ENCODE data around the gene ARID4A. TPM values are rescaled to one million over a fixed set of nuclear protein-coding genes. Genes with fewer than 3 reads are reported as not detected.

Gene ARID4A
- total and polyA plus RNA-seq, 2 of the 13 experiments (the other 11 are each of a cell fraction or from before 2014, with no cell fraction given) = 7.2 to 9.7 TPM

GRCh38 chr14:58299401-58300330, 1.3 kb downstream of the ARID4A start (continued):
- TF ChIP-seq FOXP1 (IDR thresholded peaks at IDR 0.05) (no peak), FOXP1 (CRISPR knock-in tag; IDR thresholded peaks at IDR 0.05) (0 out of 2 replicates have a peak, but pooled peaks have one; percentile 7), TRIM24 (CRISPR knock-in tag; IDR thresholded peaks at IDR 0.05) (no peak), CCAR2 (optimal IDR thresholded peaks at IDR 0.05; ENCODE audit: low read depth, low read length) (no peak), REST (IDR thresholded peaks at IDR 0.05; ENCODE audit: borderline replicate concordance in 1 of 2, low read depth in 1 of 2, low read length in 2 of 2) (no peak), TMF1 (CRISPR knock-in tag; IDR thresholded peaks at IDR 0.05; ENCODE audit: low read depth) (no peak), ZNF329 (CRISPR knock-in tag; IDR thresholded peaks at IDR 0.05; ENCODE audit: low read depth) (peak; percentile 58; the same call in 1 of the 2 replicates), BCL6 (CRISPR knock-in tag; IDR thresholded peaks at IDR 0.05) (no peak), UBTF (CRISPR knock-in tag; IDR thresholded peaks at IDR 0.05) (0 out of 2 replicates have a peak, but pooled peaks have one; percentile 39), ZNF512B (CRISPR knock-in tag; IDR thresholded peaks at IDR 0.05; ENCODE audit: borderline replicate concordance) (no peak), RARA (CRISPR knock-in tag; IDR thresholded peaks at IDR 0.05) (no peak), RBFOX2 (IDR thresholded peaks at IDR 0.05; ENCODE audit: low read depth, low read length) (peak; percentile 46; the same call in 1 of the 2 replicates), ARNT2 (CRISPR knock-in tag; IDR thresholded peaks at IDR 0.05; ENCODE audit: low read depth) (no peak), RFX3 (CRISPR knock-in tag; IDR thresholded peaks at IDR 0.05) (no peak)
- TF ChIP-seq, protein P1, sequence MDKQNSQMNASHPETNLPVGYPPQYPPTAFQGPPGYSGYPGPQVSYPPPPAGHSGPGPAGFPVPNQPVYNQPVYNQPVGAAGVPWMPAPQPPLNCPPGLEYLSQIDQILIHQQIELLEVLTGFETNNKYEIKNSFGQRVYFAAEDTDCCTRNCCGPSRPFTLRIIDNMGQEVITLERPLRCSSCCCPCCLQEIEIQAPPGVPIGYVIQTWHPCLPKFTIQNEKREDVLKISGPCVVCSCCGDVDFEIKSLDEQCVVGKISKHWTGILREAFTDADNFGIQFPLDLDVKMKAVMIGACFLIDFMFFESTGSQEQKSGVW (CRISPR knock-in tag; IDR thresholded peaks at IDR 0.05; ENCODE audit: borderline replicate concordance) = no peak
- TF ChIP-seq, protein P2, sequence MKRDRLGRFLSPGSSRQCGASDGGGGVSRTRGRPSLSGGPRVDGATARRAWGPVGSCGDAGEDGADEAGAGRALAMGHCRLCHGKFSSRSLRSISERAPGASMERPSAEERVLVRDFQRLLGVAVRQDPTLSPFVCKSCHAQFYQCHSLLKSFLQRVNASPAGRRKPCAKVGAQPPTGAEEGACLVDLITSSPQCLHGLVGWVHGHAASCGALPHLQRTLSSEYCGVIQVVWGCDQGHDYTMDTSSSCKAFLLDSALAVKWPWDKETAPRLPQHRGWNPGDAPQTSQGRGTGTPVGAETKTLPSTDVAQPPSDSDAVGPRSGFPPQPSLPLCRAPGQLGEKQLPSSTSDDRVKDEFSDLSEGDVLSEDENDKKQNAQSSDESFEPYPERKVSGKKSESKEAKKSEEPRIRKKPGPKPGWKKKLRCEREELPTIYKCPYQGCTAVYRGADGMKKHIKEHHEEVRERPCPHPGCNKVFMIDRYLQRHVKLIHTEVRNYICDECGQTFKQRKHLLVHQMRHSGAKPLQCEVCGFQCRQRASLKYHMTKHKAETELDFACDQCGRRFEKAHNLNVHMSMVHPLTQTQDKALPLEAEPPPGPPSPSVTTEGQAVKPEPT (CRISPR knock-in tag; IDR thresholded peaks at IDR 0.05; ENCODE audit: low read depth) = no peak

Measured in HepG2 (cell line).